Upper lobe of right lung (tissue), 1 donor: ENCODE measurements around the gene LPGAT1. TPM values are rescaled to one million over a fixed set of nuclear protein-coding genes. Genes with fewer than 3 reads are reported as not detected.
A peak's percentile ranks its signal among the peaks of the same experiment; 100 is the strongest.

Experiments used
- ATAC-seq: fragments of 200-7000 bp; cut with Tn5 transposase; one replicate; pipeline ENCODE4 v1.9.1; 2020; ENCODE audit warnings: mild to moderate bottlenecking, moderate library complexity
- DNase-seq: peaks from one replicate; pipeline ENCODE4 v3.0.0-alpha.2; 2020
- H3K27ac ChIP-seq: fragments of 200-600 bp; one replicate; pipeline ENCODE4 v1.8.0; 2022
- H3K27me3 ChIP-seq: fragments of 200-600 bp; one replicate; pipeline ENCODE4 v1.8.0; 2022; ENCODE audit warnings: mild to moderate bottlenecking
- H3K36me3 ChIP-seq: fragments of 200-600 bp; one replicate; pipeline ENCODE4 v1.8.0; 2022
- H3K4me1 ChIP-seq: fragments of 200-600 bp; one replicate; pipeline ENCODE4 v1.8.0; 2022
- H3K4me3 ChIP-seq: fragments of 200-600 bp; one replicate; pipeline ENCODE4 v1.8.0; 2022; ENCODE audit warnings: mild to moderate bottlenecking
- H3K9me3 ChIP-seq: fragments of 200-600 bp; one replicate; pipeline ENCODE4 v1.8.0; 2022
- CTCF ChIP-seq: fragments of 200-600 bp; IDR thresholded peaks from one replicate; pipeline ENCODE4 v1.8.0; 2022; ENCODE audit warnings: antibody characterized with exemption
- intact Hi-C: fragments of 100-400 bp; cut with DNase I; formaldehyde crosslinking; loops from one replicate; pipeline ENCODE4 v1.11.0; 2022
- total RNA-seq: library from RNA; stranded (reverse); fragmentation: NEBNext Ultra II Directional; extraction: Animal tissue kit (Norgen Biotek cat#: 25700); gene quantifications from one replicate; pipeline ENCODE4 v1.2.1, GENCODE V29; 2021
- donor health status: DM: no; HTN: yes; CAD: no; lungs with severe emphysema.

Gene LPGAT1
- total RNA-seq, 1 donor from 2014 or later, result 34.5 TPM

DNA sequence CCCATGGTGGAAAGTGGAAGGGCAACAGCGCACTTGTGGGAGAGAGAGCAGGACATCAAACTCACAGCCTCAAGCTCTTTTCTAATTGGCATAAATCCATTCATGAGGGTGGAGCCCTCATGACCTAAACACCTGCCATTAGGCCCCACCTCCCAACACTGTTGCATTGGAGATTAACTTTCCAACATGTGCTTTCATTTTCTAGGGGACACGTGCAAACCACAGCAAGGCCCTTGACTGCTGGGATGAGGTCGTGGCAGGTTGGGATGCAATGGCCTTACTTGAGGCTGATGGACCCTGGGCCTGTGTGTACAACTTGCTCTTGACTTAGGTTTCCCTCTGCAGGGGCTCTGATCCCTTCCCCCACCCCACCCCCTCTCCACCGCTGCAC lies 119.3 kb downstream of the LPGAT1 start:
- H3K27me3 ChIP-seq, result no peaks in the 10 kb centered on the region
- H3K4me3 ChIP-seq, result no peak overlapping the region
- intact Hi-C loops, result no loop called here
- DNase-seq (no peak), ATAC-seq (no peak)
- no peaks in the 10 kb centered on the region for H3K36me3 ChIP-seq
- no peak for TF ChIP-seq CTCF
- no peaks in the 10 kb centered on the region for H3K4me1 ChIP-seq
- no peaks in the 10 kb centered on the region for H3K9me3 ChIP-seq
- no peak overlapping the region for H3K27ac ChIP-seq

GRCh38 chr1:211710566-211711314 lies 119.8 kb downstream of the LPGAT1 start:
- Histone ChIP-seq H3K27me3 (no peaks in the 10 kb centered on the region), H3K36me3 (no peaks in the 10 kb centered on the region), H3K27ac (no peak overlapping the region), H3K4me3 (no peak overlapping the region), H3K4me1 (no peaks in the 10 kb centered on the region), H3K9me3 (no peaks in the 10 kb centered on the region)
- DNase-seq (no peak), ATAC-seq (no peak)
- TF ChIP-seq CTCF, result no peak
- intact Hi-C loops, result no loop called here

DNA sequence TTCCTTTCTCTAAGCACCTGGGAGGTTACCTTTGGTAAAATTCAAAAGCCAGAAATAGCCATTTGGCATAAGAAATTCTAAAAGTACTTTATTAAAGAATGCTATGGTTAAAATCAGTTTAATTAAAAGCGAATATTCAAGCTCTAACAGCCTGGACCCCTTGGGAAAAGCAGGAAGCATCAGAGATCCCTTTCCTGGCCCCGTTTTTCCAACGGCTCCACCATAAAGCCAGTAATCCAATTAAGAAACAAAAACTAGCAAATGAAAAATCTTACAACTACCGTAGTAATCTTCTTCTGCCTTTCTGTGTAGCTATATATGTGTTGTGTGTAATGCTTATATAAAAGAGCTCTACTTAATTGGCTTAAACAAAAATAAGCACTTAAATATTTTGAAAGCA lies 121.6 kb downstream of the LPGAT1 start:
- H3K4me3 ChIP-seq, result no peak overlapping the region
- H3K4me1 ChIP-seq, result no peaks in the 10 kb centered on the region
- no peak for DNase-seq
- no peaks in the 10 kb centered on the region for H3K9me3 ChIP-seq
- no peaks in the 10 kb centered on the region for H3K36me3 ChIP-seq
- H3K27me3 ChIP-seq, result no peaks in the 10 kb centered on the region
- no peak for TF ChIP-seq CTCF
- ATAC-seq, result no peak
- H3K27ac ChIP-seq, result no peak overlapping the region
- intact Hi-C loops, result no loop called here

DNA sequence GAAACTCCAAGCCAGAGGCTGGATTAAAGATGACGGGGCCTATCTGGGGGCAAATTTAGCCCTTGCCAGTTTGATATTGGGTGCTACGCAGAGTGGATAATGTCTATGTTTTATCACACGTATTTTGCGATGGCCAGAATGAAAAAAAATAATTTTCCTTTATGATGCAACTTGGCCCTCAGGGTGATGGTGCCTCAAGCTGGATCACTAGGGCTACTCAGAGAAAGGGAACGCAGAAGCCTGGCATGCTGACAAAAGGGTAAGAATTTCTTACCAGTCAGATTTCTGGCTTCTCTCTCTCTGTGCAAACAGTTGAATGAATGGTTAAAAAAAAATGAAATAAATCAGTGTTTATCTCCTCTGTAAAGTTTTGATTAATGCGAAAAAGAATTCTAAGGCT lies 122.6 kb downstream of the LPGAT1 start:
- DNase-seq (no peak), ATAC-seq (no peak)
- intact Hi-C loops, result no loop called here
- TF ChIP-seq CTCF, result no peak
- Histone ChIP-seq H3K27me3 (no peaks in the 10 kb centered on the region), H3K9me3 (no peaks in the 10 kb centered on the region), H3K4me3 (no peak overlapping the region), H3K4me1 (no peaks in the 10 kb centered on the region), H3K36me3 (no peaks in the 10 kb centered on the region), H3K27ac (no peak overlapping the region)

DNA sequence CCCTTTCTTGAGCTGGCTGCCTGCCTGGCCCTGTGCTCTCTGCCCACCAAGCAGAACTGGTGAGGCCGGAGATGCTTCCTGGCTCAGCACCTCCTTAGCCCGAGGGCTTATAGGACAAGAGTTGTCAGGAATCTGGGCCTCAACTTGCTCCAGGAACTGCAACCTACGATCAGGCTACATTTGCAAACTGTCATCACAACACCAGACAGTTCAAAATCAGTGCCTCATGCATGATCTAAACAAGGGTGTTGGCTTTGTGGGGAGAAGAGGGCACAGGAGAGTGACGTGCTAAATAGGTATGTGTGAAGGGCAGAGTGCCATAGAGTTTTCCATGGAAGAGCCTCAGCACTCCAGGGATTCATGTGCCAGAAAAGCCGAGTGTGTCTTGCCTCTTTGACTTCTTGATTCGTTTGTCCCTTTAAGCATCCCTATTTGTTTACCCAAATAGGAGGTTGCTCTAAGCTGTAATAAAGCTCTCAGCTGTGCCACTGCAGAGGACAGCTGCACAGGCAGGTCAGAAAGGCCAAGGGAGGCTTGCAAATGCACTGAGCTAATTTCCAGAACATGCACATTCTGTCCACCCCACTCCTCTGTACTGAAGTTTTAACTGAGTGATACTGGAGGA lies 125.0 kb downstream of the LPGAT1 start:
- no peak for TF ChIP-seq CTCF
- ATAC-seq, result peak; percentile 54
- DNase-seq, result no peak

More for the DNA sequence above, 125.0 kb downstream of the LPGAT1 start:
- Histone ChIP-seq H3K4me1 (no peaks in the 10 kb centered on the region), H3K27ac (no peak overlapping the region), H3K4me3 (no peak overlapping the region), H3K27me3 (no peaks in the 10 kb centered on the region), H3K36me3 (no peaks in the 10 kb centered on the region), H3K9me3 (no peaks in the 10 kb centered on the region)
- intact Hi-C loops, result no loop called here
